Gastroesophageal sphincter (tissue), 4 donors: ENCODE data around the gene RLN3. TPM values are rescaled to one million over a fixed set of nuclear protein-coding genes. Genes with fewer than 3 reads are reported as not detected.

Source experiments
- ATAC-seq: fragments of 150-250 bp; one replicate; pipeline ENCODE4 v1.9.1; 2016; ENCODE audit warnings: mild to moderate bottlenecking, moderate library complexity
- H3K27ac ChIP-seq, 4 donors: fragments of 200-600 bp; sonication (generic) in 3 of 4; 1 replicate in 3 of 4; 2 replicates in 1 of 4; pipeline ENCODE4 v1.5.1; 2016 to 2019
- H3K27me3 ChIP-seq: fragments of 200-600 bp; sonication (generic); one replicate; pipeline ENCODE4 v1.5.1; 2019
- H3K36me3 ChIP-seq, 2 donors: fragments of 200-600 bp; sonication (generic); one replicate each; pipeline ENCODE4 v1.5.1; 2019; ENCODE audit warnings: control low read depth in 1 of 2
- H3K4me1 ChIP-seq, 3 donors: fragments of 200-600 bp; sonication (generic); 1 replicate in 2 of 3; 2 replicates in 1 of 3; pipeline ENCODE4 v1.5.1; 2016 to 2019; ENCODE audit warnings: control low read depth in 2 of 3
- H3K4me3 ChIP-seq, 2 donors: fragments of 200-600 bp; sonication (generic); one replicate each; pipeline ENCODE4 v1.5.1; 2019; ENCODE audit warnings: mild to moderate bottlenecking in 1 of 2, moderate library complexity in 1 of 2
- H3K9me3 ChIP-seq, 3 donors: fragments of 200-600 bp; sonication (generic); one replicate each; pipeline ENCODE4 v1.5.1; 2017 to 2019; ENCODE audit warnings: control low read depth in 2 of 3
- CTCF ChIP-seq, 4 experiments: fragments of 200-600 bp in 2 of 4; fragments of 450-650 bp in 2 of 4; sonication (generic) in 1 of 4; IDR thresholded peaks; one replicate each; pipeline ENCODE4 v1.5.1; 2017 to 2019; ENCODE audit warnings: antibody characterized with exemption in 4 of 4, mild to moderate bottlenecking in 2 of 4, moderate library complexity in 2 of 4
- EP300 ChIP-seq: sonication (generic); formaldehyde crosslinking; IDR thresholded peaks from one replicate; pipeline ENCODE4 v1.6.1; 2017; ENCODE audit warnings: antibody characterized with exemption, mild to moderate bottlenecking
- POLR2A ChIP-seq, 2 donors: fragments of 450-650 bp; IDR thresholded peaks; one replicate each; pipeline ENCODE4 v1.6.1; 2017; ENCODE audit warnings: antibody characterized with exemption in 2 of 2, mild to moderate bottlenecking in 2 of 2, moderate library complexity in 1 of 2
- POLR2AphosphoS5 ChIP-seq: sonication (generic); formaldehyde crosslinking; IDR thresholded peaks from one replicate; pipeline ENCODE4 v1.6.1; 2017; ENCODE audit warnings: antibody characterized with exemption
- WGBS, 2 donors: methylation state at CpG; one replicate each; pipeline ENCODE4 v1.1.5; 2018; ENCODE audit warnings: low coverage in 1 of 2; 5-methylcytosine and 5-hydroxymethylcytosine counted together
- total RNA-seq, 4 donors: library from RNA; depleted of rRNA; stranded (reverse); fragments of >200 nt; gene quantifications; one replicate each; pipeline ENCODE4 v1.1.0, GENCODE V29; 2016

Gene RLN3
- total RNA-seq, 4 donors from 2014 or later, result not detected

- no peak for TF ChIP-seq POLR2A (IDR thresholded peaks at IDR 0.05)
- no peak for TF ChIP-seq CTCF (IDR thresholded peaks at IDR 0.05)
- TF ChIP-seq EP300, result no peak
- no peak for TF ChIP-seq POLR2AphosphoS5
- Histone ChIP-seq H3K36me3 (peaks cover 0 to 48% of the 10 kb centered on the region in 2 donors), H3K4me1 (peaks cover 0 to 6% (median 0%) of the 10 kb centered on the region in 3 donors), H3K9me3 (peaks cover 0 to 8% (median 0%) of the 10 kb centered on the region in 3 donors), H3K27me3 (no peaks in the 10 kb centered on the region), H3K27ac (no peak overlapping the region), H3K4me3 (no peak overlapping the region)
- 87 to 100% methylated on average over 1 to 6 of the region's 22 CpGs for WGBS, 2 donors
- no peak for ATAC-seq
Observed at GRCh38 chr19:13996928-13997630, 30.9 kb upstream of the RLN3 start.

GRCh38 chr19:13997631-13997962 lies 30.4 kb upstream of the RLN3 start:
- Histone ChIP-seq H3K9me3 (peaks cover 0 to 8% (median 0%) of the 10 kb centered on the region in 3 donors), H3K27ac (no peak overlapping the region), H3K27me3 (no peaks in the 10 kb centered on the region), H3K4me1 (peaks cover 0 to 10% (median 1%) of the 10 kb centered on the region in 3 donors), H3K4me3 (no peak overlapping the region), H3K36me3 (peaks cover 0 to 42% of the 10 kb centered on the region in 2 donors)
- TF ChIP-seq POLR2A (IDR thresholded peaks at IDR 0.05) (no peak), EP300 (no peak), POLR2AphosphoS5 (no peak), CTCF (IDR thresholded peaks at IDR 0.05) (no peak)
- no CpG with 5 or more reads among the region's 6 CpGs for WGBS, 2 donors
- ATAC-seq, result no peak

GRCh38 chr19:13998426-13998825 lies 29.5 kb upstream of the RLN3 start:
- Histone ChIP-seq H3K9me3 (peaks cover 0 to 8% (median 0%) of the 10 kb centered on the region in 3 donors), H3K27me3 (no peaks in the 10 kb centered on the region), H3K27ac (no peak overlapping the region), H3K4me3 (no peak overlapping the region), H3K4me1 (peaks cover 0 to 18% (median 10%) of the 10 kb centered on the region in 3 donors), H3K36me3 (peaks cover 0 to 34% of the 10 kb centered on the region in 2 donors)
- TF ChIP-seq CTCF (IDR thresholded peaks at IDR 0.05) (no peak), EP300 (no peak)
- WGBS, 2 donors, result 86 to 100% methylated on average over 1 of the region's 1 CpG
- no peak for ATAC-seq

- WGBS, 2 donors, result 100% methylated on average over 3 of the region's 3 CpGs; no CpG with 5 or more reads in 1 of the 2 donors
- no peak for ATAC-seq
- no peak for TF ChIP-seq POLR2AphosphoS5
- no peak for TF ChIP-seq POLR2A (IDR thresholded peaks at IDR 0.05)
- no peak for TF ChIP-seq CTCF (IDR thresholded peaks at IDR 0.05)
- no peak for TF ChIP-seq EP300
- Histone ChIP-seq H3K27me3 (no peaks in the 10 kb centered on the region), H3K9me3 (peaks cover 0 to 8% (median 0%) of the 10 kb centered on the region in 3 donors), H3K4me1 (peaks cover 0 to 25% (median 10%) of the 10 kb centered on the region in 3 donors), H3K36me3 (peaks cover 0 to 32% of the 10 kb centered on the region in 2 donors), H3K27ac (no peak overlapping the region), H3K4me3 (no peak overlapping the region)
Observed at GRCh38 chr19:13999085-13999484, 28.9 kb upstream of the RLN3 start.
